ENCODE results near the gene CALHM3. TPM values are rescaled to one million over a fixed set of nuclear protein-coding genes. Genes with fewer than 3 reads are reported as not detected.
A peak's percentile ranks its signal among the peaks of the same experiment; 100 is the strongest.

The CALHM3 gene
- total RNA-seq, 4 donors from 2014 or later = not detected

- Histone ChIP-seq H3K27me3 (no peaks in the 10 kb centered on the region), H3K4me1 (no peaks in the 10 kb centered on the region), H3K36me3 (no peaks in the 10 kb centered on the region), H3K4me3 (replicated peaks in 1 of 3) (no peak overlapping the region), H3K9me3 (no peaks in the 10 kb centered on the region), H3K27ac (no peak overlapping the region)
- no peak for TF ChIP-seq POLR2A (IDR thresholded peaks at IDR 0.05)
- no peak for TF ChIP-seq CTCF (IDR thresholded peaks at IDR 0.05)
- intact Hi-C loops (cut with DNase I) = no loop called here
- WGBS, 2 donors = 86 to 97% methylated on average over 2 of the region's 2 CpGs
- DNase-seq = no peak
Measured at GRCh38 chr10:103472005-103472404, 7.0 kb downstream of the CALHM3 start.

GRCh38 chr10:103470761-103471653 lies 8.0 kb downstream of the CALHM3 start:
- no peaks in the 10 kb centered on the region for H3K4me1 ChIP-seq
- TF ChIP-seq POLR2A (IDR thresholded peaks at IDR 0.05) = no peak
- no peak for TF ChIP-seq CTCF (IDR thresholded peaks at IDR 0.05)
- H3K9me3 ChIP-seq = no peaks in the 10 kb centered on the region
- intact Hi-C loops (cut with DNase I) = no loop called here
- WGBS, 2 donors = 71 to 76% methylated on average over 14 of the region's 14 CpGs
- H3K4me3 ChIP-seq (replicated peaks in 1 of 3) = no peak overlapping the region
- no peaks in the 10 kb centered on the region for H3K27me3 ChIP-seq
- DNase-seq = peak; percentile 15 to 21
- H3K27ac ChIP-seq = no peak overlapping the region
- H3K36me3 ChIP-seq = no peaks in the 10 kb centered on the region

- no peak overlapping the region for H3K4me3 ChIP-seq (replicated peaks in 1 of 3)
- intact Hi-C loops (cut with DNase I) = no loop called here
- TF ChIP-seq POLR2A (IDR thresholded peaks at IDR 0.05) (no peak), CTCF (IDR thresholded peaks at IDR 0.05) (no peak)
- 68 to 75% methylated on average over 5 of the region's 5 CpGs for WGBS, 2 donors
- no peaks in the 10 kb centered on the region for H3K4me1 ChIP-seq
- H3K36me3 ChIP-seq = no peaks in the 10 kb centered on the region
- H3K27ac ChIP-seq = no peak overlapping the region
- no peak for DNase-seq
- H3K9me3 ChIP-seq = no peaks in the 10 kb centered on the region
- no peaks in the 10 kb centered on the region for H3K27me3 ChIP-seq
Measured at GRCh38 chr10:103469201-103469600, 9.8 kb downstream of the CALHM3 start.

- 88 to 89% methylated on average over 7 of the region's 7 CpGs for WGBS, 2 donors
- DNase-seq = no peak
- Histone ChIP-seq H3K4me3 (replicated peaks in 1 of 3) (no peak overlapping the region), H3K9me3 (no peaks in the 10 kb centered on the region), H3K4me1 (no peaks in the 10 kb centered on the region), H3K36me3 (no peaks in the 10 kb centered on the region), H3K27ac (no peak overlapping the region), H3K27me3 (no peaks in the 10 kb centered on the region)
- no peak for TF ChIP-seq CTCF (IDR thresholded peaks at IDR 0.05)
- TF ChIP-seq POLR2A (IDR thresholded peaks at IDR 0.05) = no peak
- intact Hi-C loops (cut with DNase I) = no loop called here
Measured at GRCh38 chr10:103467406-103467805, 11.6 kb downstream of the CALHM3 start.

- intact Hi-C loops (cut with DNase I) = no loop called here
- Histone ChIP-seq H3K36me3 (no peaks in the 10 kb centered on the region), H3K27ac (no peak overlapping the region), H3K4me1 (no peaks in the 10 kb centered on the region), H3K27me3 (no peaks in the 10 kb centered on the region), H3K9me3 (no peaks in the 10 kb centered on the region), H3K4me3 (replicated peaks in 1 of 3) (no peak overlapping the region)
- DNase-seq = no peak
- no peak for TF ChIP-seq POLR2A (IDR thresholded peaks at IDR 0.05)
- TF ChIP-seq CTCF (IDR thresholded peaks at IDR 0.05) = no peak
- 81 to 83% methylated on average over 3 of the region's 3 CpGs for WGBS, 2 donors
Measured at GRCh38 chr10:103466734-103467133, 12.3 kb downstream of the CALHM3 start.
